HG03064 (cell line): ENCODE data around the gene C1orf21.

Experiments used
- ATAC-seq: cut with Tn5 transposase; IDR thresholded peaks from one replicate; pipeline ENCODE4 v1.9.1; 2021; ENCODE audit warnings: low read depth; ENCODE audit not compliant: unreplicated experiment

Gene C1orf21

GRCh38 chr1:184385865-184386311 lies 941 bp upstream of the C1orf21 start:
- no peak for ATAC-seq

- ATAC-seq, result no peak
Observed at GRCh38 chr1:184387069-184387475, 243 bp downstream of the C1orf21 start.

DNA sequence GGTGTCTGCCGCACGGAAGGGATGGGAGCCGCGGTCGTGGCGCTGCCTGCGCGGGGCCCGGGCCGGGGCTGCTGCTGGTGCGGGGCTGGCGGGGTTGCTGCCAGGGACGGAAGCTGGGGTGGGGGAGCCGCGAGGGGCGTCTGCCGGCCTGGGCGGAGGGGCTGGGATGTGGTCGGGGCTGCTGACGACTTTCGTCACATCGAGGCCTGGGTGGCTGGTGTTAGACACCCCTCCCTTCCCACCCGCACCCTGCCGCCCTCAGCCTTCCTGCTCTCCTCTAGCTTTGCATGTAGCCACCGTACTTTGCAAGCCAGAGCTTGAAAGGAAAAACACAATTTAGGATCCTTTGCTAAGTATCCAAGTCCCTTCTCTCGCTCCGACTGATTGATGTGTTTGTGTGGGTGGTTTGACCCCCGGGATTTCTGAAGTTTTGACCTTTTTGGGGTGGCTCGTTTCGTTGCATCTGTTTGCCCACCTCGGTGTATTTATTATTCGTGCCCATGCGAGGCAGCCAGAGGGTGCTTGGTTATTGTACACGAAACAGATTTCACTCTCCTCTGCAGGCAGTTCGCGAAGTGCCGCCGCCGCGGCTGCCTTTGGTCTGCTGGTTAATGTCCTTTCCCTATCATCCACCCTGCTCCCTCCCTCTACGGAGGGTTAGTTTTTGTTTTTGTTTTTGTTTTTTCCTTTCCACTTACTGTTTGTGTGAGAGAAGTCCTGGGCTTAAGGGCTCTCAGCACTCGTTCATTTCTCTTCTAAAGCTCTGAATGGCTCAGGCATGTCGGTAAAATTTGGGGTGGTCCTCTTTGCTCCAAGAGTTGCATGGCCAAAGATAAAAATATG lies 868 bp downstream of the C1orf21 start:
- no peak for ATAC-seq

DNA sequence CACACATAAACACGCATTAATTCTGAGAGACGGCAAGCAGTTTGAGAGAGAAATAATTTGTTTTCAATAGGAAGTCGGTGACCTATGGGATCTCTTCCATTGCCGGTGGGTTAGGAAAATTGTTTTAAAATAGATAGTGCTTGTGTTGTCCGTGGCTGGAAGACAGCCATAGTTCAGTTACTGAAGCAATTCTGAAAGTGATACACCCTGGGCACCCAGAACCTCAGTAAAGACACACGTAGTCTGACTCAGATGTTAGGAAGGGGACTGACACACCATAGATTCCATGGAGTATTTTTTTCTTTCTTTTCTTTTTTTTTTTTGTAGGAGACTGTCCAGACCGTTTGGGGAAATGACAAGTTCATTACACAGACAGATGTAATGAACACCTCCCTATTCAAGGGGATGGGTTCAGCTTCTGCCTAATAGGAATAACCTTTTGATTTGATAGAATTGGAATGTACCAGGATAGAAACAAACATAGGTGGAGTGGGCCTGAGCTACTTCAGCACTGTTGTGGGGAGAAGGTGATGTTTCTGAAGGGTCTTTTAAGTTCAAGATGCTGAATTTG lies 1.6 kb downstream of the C1orf21 start:
- no peak for ATAC-seq

- ATAC-seq, result no peak
Observed at GRCh38 chr1:184388971-184389370, 2.1 kb downstream of the C1orf21 start.

- ATAC-seq, result no peak
Observed at GRCh38 chr1:184389446-184389845, 2.6 kb downstream of the C1orf21 start.

DNA sequence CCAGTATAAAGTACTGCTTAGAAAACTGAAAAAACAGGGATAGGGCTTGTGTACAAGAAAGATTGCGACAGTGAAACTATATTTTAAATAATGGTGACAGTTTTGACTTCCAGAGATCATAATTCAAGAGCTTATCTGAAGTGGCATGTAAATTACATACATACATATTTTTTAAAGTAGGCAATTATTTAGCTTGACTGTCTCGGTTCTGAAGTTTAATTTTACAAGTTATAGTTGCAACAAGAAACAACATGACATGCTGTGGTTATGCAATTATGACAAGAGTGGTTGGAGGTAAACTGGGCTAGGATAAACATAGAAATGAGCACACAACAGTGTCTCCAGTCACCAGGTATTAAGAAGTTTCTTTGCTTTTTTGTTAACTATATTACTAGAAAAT lies 4.1 kb downstream of the C1orf21 start:
- no peak for ATAC-seq

- no peak for ATAC-seq
Observed at GRCh38 chr1:184392067-184392466, 5.2 kb downstream of the C1orf21 start.

GRCh38 chr1:184392779-184393522 lies 6.1 kb downstream of the C1orf21 start:
- no peak for ATAC-seq

DNA sequence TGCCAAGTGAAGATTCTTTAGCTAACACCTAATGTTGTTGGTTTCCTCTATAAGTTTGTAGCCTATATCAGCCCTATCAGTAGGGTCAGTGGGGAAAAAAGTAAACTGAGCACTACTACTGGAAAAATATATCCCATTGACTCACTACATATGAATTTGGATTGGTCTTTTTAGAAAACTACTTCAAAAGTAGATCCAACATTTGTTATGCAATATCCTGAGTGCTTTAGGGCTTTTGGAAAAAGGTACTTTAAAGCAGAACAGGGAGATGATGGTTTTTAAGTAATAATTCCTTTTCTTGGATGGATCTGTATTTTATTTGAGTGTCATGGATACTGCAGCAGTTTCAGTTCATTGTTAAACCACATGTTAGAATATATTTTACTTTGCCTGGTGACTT lies 7.1 kb downstream of the C1orf21 start:
- no peak for ATAC-seq

- ATAC-seq, result no peak
Observed at GRCh38 chr1:184395370-184395769, 8.5 kb downstream of the C1orf21 start.

DNA sequence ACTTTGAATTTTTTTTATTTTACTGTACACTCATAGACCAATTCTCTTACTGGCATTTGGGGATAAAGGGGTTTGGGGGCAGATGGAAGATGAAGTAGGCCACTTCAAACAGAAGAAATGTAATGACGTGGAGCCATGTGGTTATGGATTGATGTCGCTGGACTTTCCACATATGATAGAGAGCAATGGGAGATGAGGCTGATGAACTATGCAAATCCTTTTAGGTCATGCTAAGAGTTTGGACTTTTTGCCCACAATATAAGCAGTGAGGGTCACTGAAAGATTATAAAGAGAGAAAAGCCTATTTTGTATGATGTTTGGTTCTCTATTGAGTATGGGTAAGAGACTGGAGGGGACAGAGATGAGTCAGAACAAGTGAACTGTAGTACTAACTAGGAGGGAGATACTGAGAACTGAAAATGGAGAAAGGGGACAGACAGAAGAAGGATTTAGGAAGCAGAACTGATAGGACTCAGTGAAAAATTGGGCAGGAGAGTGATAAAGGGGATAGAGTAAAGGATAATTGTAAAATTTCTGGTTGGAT lies 9.2 kb downstream of the C1orf21 start:
- ATAC-seq, result no peak

DNA sequence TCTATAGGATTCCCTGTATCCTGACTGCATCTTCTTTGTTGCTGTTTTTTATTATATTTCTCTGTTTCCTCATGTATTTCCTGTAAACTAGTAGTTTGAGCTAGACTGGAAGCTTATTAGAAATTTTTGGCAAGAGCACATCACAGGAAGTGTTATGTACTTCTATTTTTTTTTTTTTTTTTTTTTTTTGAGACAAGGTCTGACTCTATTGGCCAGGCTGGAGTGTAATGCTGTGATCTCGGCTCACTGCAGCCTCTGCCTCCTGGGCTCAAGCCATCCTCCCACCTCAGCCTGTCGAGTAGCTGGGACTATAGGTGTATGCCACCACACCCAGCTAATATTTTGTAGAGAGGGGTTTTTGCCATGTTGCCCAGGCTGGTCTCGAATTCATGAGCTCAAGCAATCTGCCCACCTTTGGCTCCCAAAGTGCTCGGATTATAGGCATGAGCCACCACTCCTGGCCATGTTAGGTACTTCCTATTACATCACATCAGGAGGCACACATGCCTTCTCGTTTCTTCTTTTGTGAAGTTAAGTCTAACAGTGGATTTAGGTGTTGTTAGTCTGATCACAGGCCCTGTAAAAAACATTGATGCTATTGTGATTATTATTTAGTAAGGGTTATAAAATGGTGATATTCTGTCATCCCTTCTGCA lies 12.5 kb downstream of the C1orf21 start:
- no peak for ATAC-seq

GRCh38 chr1:184403961-184404726 lies 17.3 kb downstream of the C1orf21 start:
- no peak for ATAC-seq

GRCh38 chr1:184404727-184405027 lies 17.8 kb downstream of the C1orf21 start:
- ATAC-seq, result no peak

DNA sequence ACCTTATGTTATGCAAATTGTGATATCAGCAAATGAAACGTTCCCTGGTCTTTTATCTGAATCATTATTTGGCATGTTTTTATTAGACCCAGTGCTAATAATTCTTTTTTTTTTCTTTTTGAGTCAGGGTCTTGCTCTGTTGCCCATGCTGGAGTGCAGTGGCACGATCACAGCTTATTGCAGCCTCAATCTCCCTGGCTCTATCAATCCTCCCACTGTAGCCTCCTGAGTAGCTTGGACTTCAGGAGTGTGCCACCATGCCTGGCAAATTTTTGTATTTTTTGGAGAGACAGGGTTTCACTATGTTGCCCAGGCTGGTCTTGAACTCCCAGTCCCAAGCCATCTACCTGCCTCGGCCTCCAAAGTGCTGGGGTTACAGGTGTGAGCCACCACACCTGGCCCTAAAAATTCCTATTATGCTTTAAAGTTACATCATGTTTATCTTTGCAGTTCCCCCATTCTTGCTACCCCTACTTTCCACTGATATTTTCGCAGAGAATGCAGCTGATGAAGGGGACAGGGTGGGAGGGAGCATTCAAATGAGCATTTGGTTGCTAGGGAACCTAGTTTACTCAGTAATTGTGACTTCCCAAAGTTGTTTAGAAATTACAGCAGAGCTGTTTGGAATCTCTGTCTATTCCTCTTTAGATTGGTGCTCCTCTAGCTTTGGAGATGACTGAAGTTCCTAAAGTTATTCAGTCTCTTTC lies 18.4 kb downstream of the C1orf21 start:
- ATAC-seq, result no peak

GRCh38 chr1:184405801-184406142 lies 18.9 kb downstream of the C1orf21 start:
- no peak for ATAC-seq

- no peak for ATAC-seq
Observed at GRCh38 chr1:184406479-184406878, 19.6 kb downstream of the C1orf21 start.

- ATAC-seq, result no peak
Observed at GRCh38 chr1:184407816-184408510, 21.1 kb downstream of the C1orf21 start.
